ENCODE results near the gene HMG20A. TPM values are rescaled to one million over a fixed set of nuclear protein-coding genes. Genes with fewer than 3 reads are reported as not detected.

HMG20A gene
- total and polyA plus RNA-seq, 10 of the 15 experiments (the other 5 are each of a cell fraction or from before 2014, with no cell fraction given) = 30.0 to 98.7 (median 46.8) TPM

DNA sequence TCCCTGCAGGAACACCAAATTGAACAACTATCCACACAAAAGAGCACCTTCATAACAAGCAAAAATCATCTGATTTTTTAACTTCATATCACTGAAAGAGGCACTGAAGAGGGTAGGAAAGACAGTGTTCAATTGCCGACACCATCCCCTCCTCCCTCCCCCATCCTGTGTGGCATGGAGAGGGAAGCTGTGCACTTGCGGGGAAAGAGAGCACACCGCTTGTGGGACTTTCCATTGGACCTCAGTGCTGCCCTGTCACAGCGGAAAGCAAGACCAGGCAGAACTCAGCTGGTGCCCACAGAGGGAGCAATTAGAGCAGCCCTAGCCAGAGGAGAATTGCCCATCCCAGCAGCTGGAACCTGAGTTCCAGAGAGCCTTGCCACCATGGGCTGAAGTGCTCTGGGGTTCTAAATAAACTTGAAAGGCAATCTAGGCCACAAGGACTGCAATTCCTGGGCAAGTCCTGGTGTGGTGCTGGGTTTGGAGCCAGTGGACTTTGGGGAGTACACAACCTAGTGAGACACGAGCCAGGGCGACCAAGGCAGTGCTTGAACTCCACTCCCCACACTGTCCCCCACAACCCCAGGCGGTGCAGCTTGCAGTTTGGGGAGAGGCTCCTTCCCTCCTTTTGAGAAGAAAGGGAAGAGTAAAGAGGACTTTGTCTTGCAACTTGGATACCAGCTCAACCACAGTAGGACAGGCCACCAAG is 27.8 kb upstream of the HMG20A start (continued):
- TF ChIP-seq, protein P1, sequence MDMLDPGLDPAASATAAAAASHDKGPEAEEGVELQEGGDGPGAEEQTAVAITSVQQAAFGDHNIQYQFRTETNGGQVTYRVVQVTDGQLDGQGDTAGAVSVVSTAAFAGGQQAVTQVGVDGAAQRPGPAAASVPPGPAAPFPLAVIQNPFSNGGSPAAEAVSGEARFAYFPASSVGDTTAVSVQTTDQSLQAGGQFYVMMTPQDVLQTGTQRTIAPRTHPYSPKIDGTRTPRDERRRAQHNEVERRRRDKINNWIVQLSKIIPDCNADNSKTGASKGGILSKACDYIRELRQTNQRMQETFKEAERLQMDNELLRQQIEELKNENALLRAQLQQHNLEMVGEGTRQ (IDR thresholded peaks at IDR 0.05; ENCODE audit: borderline replicate concordance, low read depth, low read length) = no peak

DNA sequence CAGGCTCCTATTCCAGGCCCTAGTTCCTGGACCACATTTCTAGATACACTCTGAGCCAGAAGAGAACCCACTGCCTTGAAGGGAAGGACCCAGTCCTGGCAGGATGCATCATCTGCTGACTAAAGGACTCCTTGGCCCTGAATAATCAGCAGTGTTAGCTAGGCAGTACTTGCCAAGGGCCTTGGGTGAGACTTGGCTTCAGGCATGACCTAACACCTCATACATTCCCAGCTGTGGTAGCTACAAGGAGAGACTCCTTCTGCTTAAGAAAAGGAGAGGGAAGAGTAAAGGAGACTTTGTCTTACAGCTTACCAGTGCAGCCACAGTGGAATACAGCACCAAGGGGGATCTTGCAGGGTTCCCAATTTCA is 27.2 kb upstream of the HMG20A start:
- in situ Hi-C loops (cut with MboI) = no loop called here
- no peaks in the 10 kb centered on the region; the same call in 1 of the 2 replicates for H3K79me2 ChIP-seq (ENCODE audit: control insufficient read depth, insufficient read depth, low read length)
- no peak overlapping the region for H3K4me3 ChIP-seq
- no peaks in the 10 kb centered on the region for H4K20me1 ChIP-seq (ENCODE audit: control insufficient read depth, insufficient read depth)
- ChIA-PET RAD21 (ENCODE audit: unreplicated experiment) (no interaction called here), POLR2A (no interaction called here), SMC1A (ENCODE audit: uncharacterized antibody, unreplicated experiment) (interaction anchor here (1.0 to 1.3 kb wide), 3 partner anchors 14 to 48 kb away, joined by 3 read pairs; no protein-coding TSS in a partner anchor), CTCF (interaction anchor here (0.6 kb wide), 1 partner anchor 20 kb away, joined by 4 read pairs; no protein-coding TSS in a partner anchor)
- FAIRE-seq = no peak
- H3K4me1 ChIP-seq (ENCODE audit: control insufficient read depth, insufficient read depth, low read length) = no peaks in the 10 kb centered on the region
- H3K4me2 ChIP-seq (ENCODE audit: control insufficient read depth, insufficient read depth) = no peak overlapping the region
- peaks cover 9% of the 10 kb centered on the region for H3K9me3 ChIP-seq (replicated peaks; ENCODE audit: control insufficient read depth, insufficient read depth, low read length)
- H3K27me3 ChIP-seq (replicated peaks in 1 of 2; ENCODE audit: control insufficient read depth in 2 of 2, insufficient read depth in 2 of 2, low read length in 1 of 2) = no peaks in the 10 kb centered on the region
- ATAC-seq = no peak
- no peak overlapping the region for H2AFZ ChIP-seq (ENCODE audit: control insufficient read depth, low read depth, low read length)
- no peak overlapping the region for H3K9ac ChIP-seq (ENCODE audit: control insufficient read depth, insufficient read depth, low read length)
- H3K27ac ChIP-seq (ENCODE audit: control insufficient read depth, insufficient read depth) = no peak overlapping the region
- DNase-seq (ENCODE audit: low read depth, low spot score) = no peak
- no TSS peak for BruUV-seq (replicated peaks)
- intact Hi-C loops (cut with micrococcal nuclease; ENCODE audit: unreplicated experiment) = no loop called here
- no peaks in the 10 kb centered on the region for H3K36me3 ChIP-seq (ENCODE audit: control insufficient read depth in 2 of 2, insufficient read depth in 2 of 2, low read length in 1 of 2)
- TF ChIP-seq BRCA1 (IDR thresholded peaks at IDR 0.05; ENCODE audit: low read depth, low read length) (no peak), NFXL1 (IDR thresholded peaks at IDR 0.05; ENCODE audit: borderline replicate concordance) (no peak), WRNIP1 (IDR thresholded peaks at IDR 0.05; ENCODE audit: borderline replicate concordance, low read depth, low read length) (no peak), CREM (IDR thresholded peaks at IDR 0.05; ENCODE audit: low read depth) (no peak), CREB1 (IDR thresholded peaks at IDR 0.05; ENCODE audit: low read depth) (no peak), EP300 (IDR thresholded peaks at IDR 0.05; ENCODE audit: borderline replicate concordance in 1 of 2, control insufficient read depth in 1 of 2, low read depth in 2 of 2, low read length in 2 of 2) (no peak)
- TF ChIP-seq, protein P2, sequence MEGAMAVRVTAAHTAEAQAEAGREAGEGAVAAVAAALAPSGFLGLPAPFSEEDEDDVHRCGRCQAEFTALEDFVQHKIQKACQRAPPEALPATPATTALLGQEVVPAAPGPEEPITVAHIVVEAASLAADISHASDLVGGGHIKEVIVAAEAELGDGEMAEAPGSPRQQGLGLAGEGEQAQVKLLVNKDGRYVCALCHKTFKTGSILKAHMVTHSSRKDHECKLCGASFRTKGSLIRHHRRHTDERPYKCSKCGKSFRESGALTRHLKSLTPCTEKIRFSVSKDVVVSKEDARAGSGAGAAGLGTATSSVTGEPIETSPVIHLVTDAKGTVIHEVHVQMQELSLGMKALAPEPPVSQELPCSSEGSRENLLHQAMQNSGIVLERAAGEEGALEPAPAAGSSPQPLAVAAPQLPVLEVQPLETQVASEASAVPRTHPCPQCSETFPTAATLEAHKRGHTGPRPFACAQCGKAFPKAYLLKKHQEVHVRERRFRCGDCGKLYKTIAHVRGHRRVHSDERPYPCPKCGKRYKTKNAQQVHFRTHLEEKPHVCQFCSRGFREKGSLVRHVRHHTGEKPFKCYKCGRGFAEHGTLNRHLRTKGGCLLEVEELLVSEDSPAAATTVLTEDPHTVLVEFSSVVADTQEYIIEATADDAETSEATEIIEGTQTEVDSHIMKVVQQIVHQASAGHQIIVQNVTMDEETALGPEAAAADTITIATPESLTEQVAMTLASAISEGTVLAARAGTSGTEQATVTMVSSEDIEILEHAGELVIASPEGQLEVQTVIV (IDR thresholded peaks at IDR 0.05; ENCODE audit: borderline replicate concordance, partially characterized antibody) = no peak
- TF ChIP-seq, protein P3, sequence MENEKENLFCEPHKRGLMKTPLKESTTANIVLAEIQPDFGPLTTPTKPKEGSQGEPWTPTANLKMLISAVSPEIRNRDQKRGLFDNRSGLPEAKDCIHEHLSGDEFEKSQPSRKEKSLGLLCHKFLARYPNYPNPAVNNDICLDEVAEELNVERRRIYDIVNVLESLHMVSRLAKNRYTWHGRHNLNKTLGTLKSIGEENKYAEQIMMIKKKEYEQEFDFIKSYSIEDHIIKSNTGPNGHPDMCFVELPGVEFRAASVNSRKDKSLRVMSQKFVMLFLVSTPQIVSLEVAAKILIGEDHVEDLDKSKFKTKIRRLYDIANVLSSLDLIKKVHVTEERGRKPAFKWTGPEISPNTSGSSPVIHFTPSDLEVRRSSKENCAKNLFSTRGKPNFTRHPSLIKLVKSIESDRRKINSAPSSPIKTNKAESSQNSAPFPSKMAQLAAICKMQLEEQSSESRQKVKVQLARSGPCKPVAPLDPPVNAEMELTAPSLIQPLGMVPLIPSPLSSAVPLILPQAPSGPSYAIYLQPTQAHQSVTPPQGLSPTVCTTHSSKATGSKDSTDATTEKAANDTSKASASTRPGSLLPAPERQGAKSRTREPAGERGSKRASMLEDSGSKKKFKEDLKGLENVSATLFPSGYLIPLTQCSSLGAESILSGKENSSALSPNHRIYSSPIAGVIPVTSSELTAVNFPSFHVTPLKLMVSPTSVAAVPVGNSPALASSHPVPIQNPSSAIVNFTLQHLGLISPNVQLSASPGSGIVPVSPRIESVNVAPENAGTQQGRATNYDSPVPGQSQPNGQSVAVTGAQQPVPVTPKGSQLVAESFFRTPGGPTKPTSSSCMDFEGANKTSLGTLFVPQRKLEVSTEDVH (IDR thresholded peaks at IDR 0.05; ENCODE audit: low read depth, partially characterized antibody) = no peak
- TF ChIP-seq, protein P4, sequence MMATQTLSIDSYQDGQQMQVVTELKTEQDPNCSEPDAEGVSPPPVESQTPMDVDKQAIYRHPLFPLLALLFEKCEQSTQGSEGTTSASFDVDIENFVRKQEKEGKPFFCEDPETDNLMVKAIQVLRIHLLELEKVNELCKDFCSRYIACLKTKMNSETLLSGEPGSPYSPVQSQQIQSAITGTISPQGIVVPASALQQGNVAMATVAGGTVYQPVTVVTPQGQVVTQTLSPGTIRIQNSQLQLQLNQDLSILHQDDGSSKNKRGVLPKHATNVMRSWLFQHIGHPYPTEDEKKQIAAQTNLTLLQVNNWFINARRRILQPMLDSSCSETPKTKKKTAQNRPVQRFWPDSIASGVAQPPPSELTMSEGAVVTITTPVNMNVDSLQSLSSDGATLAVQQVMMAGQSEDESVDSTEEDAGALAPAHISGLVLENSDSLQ (IDR thresholded peaks at IDR 0.05) = no peak
